Measurements from ENCODE around the gene ALK. TPM values are rescaled to one million over a fixed set of nuclear protein-coding genes. Genes with fewer than 3 reads are reported as not detected.

Gene ALK
- total RNA-seq, 1 donor from 2014 or later, result not detected

GRCh38 chr2:29212009-29212408 lies 709.4 kb downstream of the ALK start:
- no peaks in the 10 kb centered on the region for H3K27me3 ChIP-seq
- no peaks in the 10 kb centered on the region for H3K36me3 ChIP-seq
- no peaks in the 10 kb centered on the region for H3K4me1 ChIP-seq
- no peak overlapping the region for H3K4me3 ChIP-seq
- intact Hi-C loops (cut with DNase I), result no loop called here
- no peak overlapping the region for H3K27ac ChIP-seq
- TF ChIP-seq, protein P1, sequence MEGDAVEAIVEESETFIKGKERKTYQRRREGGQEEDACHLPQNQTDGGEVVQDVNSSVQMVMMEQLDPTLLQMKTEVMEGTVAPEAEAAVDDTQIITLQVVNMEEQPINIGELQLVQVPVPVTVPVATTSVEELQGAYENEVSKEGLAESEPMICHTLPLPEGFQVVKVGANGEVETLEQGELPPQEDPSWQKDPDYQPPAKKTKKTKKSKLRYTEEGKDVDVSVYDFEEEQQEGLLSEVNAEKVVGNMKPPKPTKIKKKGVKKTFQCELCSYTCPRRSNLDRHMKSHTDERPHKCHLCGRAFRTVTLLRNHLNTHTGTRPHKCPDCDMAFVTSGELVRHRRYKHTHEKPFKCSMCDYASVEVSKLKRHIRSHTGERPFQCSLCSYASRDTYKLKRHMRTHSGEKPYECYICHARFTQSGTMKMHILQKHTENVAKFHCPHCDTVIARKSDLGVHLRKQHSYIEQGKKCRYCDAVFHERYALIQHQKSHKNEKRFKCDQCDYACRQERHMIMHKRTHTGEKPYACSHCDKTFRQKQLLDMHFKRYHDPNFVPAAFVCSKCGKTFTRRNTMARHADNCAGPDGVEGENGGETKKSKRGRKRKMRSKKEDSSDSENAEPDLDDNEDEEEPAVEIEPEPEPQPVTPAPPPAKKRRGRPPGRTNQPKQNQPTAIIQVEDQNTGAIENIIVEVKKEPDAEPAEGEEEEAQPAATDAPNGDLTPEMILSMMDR (IDR thresholded peaks at IDR 0.05), result no peak
- no peaks in the 10 kb centered on the region for H3K9me3 ChIP-seq
- peak in 1 of 2 donors; percentile 8 for DNase-seq (ENCODE audit: low spot score in 2 of 2)

- peak in 1 of 2 donors; percentile 49 for DNase-seq (ENCODE audit: low spot score in 2 of 2)
- H3K9me3 ChIP-seq, result no peaks in the 10 kb centered on the region
- intact Hi-C loops (cut with DNase I), result no loop called here
Measured at GRCh38 chr2:29209551-29209950, 711.8 kb downstream of the ALK start.

GRCh38 chr2:29207352-29208148 lies 713.8 kb downstream of the ALK start:
- intact Hi-C loops (cut with DNase I), result no loop called here

More at GRCh38 chr2:29209551-29209950, 711.8 kb downstream of the ALK start:
- TF ChIP-seq, protein P1 (IDR thresholded peaks at IDR 0.05), result no peak
- Histone ChIP-seq H3K4me1 (no peaks in the 10 kb centered on the region), H3K36me3 (no peaks in the 10 kb centered on the region), H3K4me3 (no peak overlapping the region), H3K27ac (no peak overlapping the region), H3K27me3 (no peaks in the 10 kb centered on the region)

DNA sequence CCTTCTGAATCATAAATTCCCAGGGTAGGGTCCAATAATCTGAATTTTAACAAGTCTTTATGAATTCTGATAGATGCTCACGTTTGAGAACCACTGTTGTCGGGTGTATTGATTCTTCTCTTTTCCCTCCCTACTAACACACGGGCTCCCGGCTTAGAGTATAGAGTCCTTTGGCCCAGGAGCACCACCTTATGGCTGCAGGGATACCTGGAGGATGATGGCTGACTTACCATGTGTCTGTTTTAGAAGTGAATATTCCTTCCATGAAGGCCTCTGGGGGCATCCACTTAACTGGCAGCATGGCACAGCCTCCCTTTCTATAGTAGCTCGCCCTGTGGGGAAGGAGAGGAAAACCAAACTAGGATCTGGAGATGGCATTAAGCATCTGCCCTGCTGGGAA lies 714.4 kb downstream of the ALK start:
- intact Hi-C loops (cut with DNase I), result no loop called here
- Histone ChIP-seq H3K27ac (no peak overlapping the region), H3K36me3 (no peaks in the 10 kb centered on the region), H3K9me3 (no peaks in the 10 kb centered on the region), H3K4me3 (no peak overlapping the region), H3K27me3 (no peaks in the 10 kb centered on the region), H3K4me1 (no peaks in the 10 kb centered on the region)
- TF ChIP-seq, protein P1 (IDR thresholded peaks at IDR 0.05), result no peak
- DNase-seq (ENCODE audit: low spot score in 2 of 2), result no peak

More at GRCh38 chr2:29207352-29208148, 713.8 kb downstream of the ALK start:
- Histone ChIP-seq H3K4me3 (no peak overlapping the region), H3K36me3 (no peaks in the 10 kb centered on the region), H3K4me1 (no peaks in the 10 kb centered on the region), H3K9me3 (no peaks in the 10 kb centered on the region), H3K27me3 (no peaks in the 10 kb centered on the region), H3K27ac (no peak overlapping the region)
- no peak for DNase-seq (ENCODE audit: low spot score in 2 of 2)
- TF ChIP-seq, protein P1 (IDR thresholded peaks at IDR 0.05), result no peak

DNA sequence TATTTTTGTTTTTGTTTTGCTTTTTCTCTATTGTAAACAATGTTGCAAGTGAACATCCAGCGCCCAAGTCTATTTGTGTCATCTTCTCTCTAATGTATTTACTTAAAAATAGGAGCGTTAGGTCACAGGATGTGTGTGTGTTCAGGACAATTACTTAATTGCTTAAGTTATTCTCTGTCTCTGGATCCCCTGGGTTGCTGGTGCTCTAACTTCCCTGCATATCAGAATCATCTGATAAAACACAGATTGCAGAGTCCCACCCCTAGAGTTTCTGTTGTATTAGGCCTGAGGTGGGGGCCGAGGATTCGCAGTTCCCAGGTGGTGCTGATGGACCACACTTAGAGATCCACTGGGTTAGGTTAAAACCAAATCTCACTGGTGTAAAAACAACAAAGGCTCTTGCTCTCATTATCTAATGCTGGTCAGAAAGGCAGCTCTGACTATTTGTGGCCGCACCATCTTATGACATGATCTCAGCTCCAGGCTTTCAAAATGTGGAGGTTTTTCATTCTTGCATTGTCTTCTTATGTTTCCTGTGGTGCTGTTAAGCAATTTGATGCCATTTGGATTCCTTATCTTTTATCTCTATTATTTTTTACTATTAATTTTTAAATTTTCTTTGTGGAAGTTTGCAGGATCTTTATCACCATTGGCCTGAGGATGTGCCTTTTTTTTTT lies 718.4 kb downstream of the ALK start:
- no peak overlapping the region for H3K4me3 ChIP-seq
- TF ChIP-seq, protein P1 (IDR thresholded peaks at IDR 0.05), result no peak
- DNase-seq (ENCODE audit: low spot score in 2 of 2), result no peak
- H3K4me1 ChIP-seq, result no peaks in the 10 kb centered on the region
- no peaks in the 10 kb centered on the region for H3K36me3 ChIP-seq
- H3K27me3 ChIP-seq, result no peaks in the 10 kb centered on the region
- H3K9me3 ChIP-seq, result no peaks in the 10 kb centered on the region
- intact Hi-C loops (cut with DNase I), result no loop called here
- no peak overlapping the region for H3K27ac ChIP-seq
